Naive thymus-derived CD8-positive, alpha-beta T cell (primary cell): Measurements from ENCODE around the gene MAPK14. TPM values are rescaled to one million over a fixed set of nuclear protein-coding genes. Genes with fewer than 3 reads are reported as not detected.

ENCODE experiments used
- ATAC-seq, 2 donors: fragments of 150-1000 bp; cut with Tn5 transposase in 1 of 2; sonication (Bioruptor Pico), chemical (Tn5 transposase) in 1 of 2; 1 replicate in 1 of 2; 2 replicates in 1 of 2; pipeline ENCODE4 v1.10.0; 2021; ENCODE audit warnings: mild to moderate bottlenecking in 2 of 2, moderate library complexity in 2 of 2
- POLR2A ChIA-PET: fragments of 350-600 bp; sonication (Branson Sonifier 250); formaldehyde crosslinking; loops from one replicate; lab custom pipeline; 2021; ENCODE audit warnings: antibody characterized with exemption; lab: Charles Lee
- DNase-seq, 10 donors: peaks; one replicate each; pipeline versions ENCODE4 v3.0.0 to v3.0.0-alpha.2; 2020 to 2022
- H3K27ac Mint-ChIP-seq, 10 donors: one replicate each; pipeline ENCODE4 v1.8.0; 2020 to 2022; ENCODE audit warnings: mild to moderate bottlenecking in 10 of 10, mixed read lengths in 10 of 10, moderate library complexity in 4 of 10, inconsistent platforms in 1 of 10
- H3K27me3 Mint-ChIP-seq, 5 donors: one replicate each; pipeline ENCODE4 v1.8.0; 2021 to 2022; ENCODE audit warnings: mixed read lengths in 5 of 5
- H3K36me3 Mint-ChIP-seq, 3 donors: one replicate each; pipeline ENCODE4 v1.8.0; 2020 to 2022; ENCODE audit warnings: mixed read lengths in 3 of 3, mild to moderate bottlenecking in 2 of 3, inconsistent platforms in 1 of 3
- H3K4me1 Mint-ChIP-seq, 4 donors: one replicate each; pipeline ENCODE4 v1.8.0; 2021 to 2022; ENCODE audit warnings: mixed read lengths in 4 of 4
- H3K4me3 Mint-ChIP-seq, 10 donors: one replicate each; pipeline ENCODE4 v1.8.0; 2020 to 2022; ENCODE audit warnings: mild to moderate bottlenecking in 10 of 10, mixed read lengths in 10 of 10, moderate library complexity in 6 of 10, inconsistent platforms in 1 of 10
- H3K9me3 Mint-ChIP-seq, 9 donors: one replicate each; pipeline ENCODE4 v1.8.0; 2020 to 2022; ENCODE audit warnings: mixed read lengths in 9 of 9, mild to moderate bottlenecking in 3 of 9, inconsistent platforms in 1 of 9, moderate library complexity in 1 of 9
- polyA plus RNA-seq, 3 donors: library from polyadenylated mRNA; unstranded; fragments of 300-500 nt; fragmentation: Illumina TruSeq; gene quantifications; one replicate each; pipeline ENCODE4 v1.2.3, GENCODE V29; 2021
- total RNA-seq, 8 experiments: library from RNA in 2 of 8; stranded (reverse) in 2 of 8; gene quantifications; one replicate each; pipeline ENCODE4 v1.2.3 and lab custom pipeline; 2021 to 2026

MAPK14 gene
- total and polyA plus RNA-seq, 5 experiments from 2014 or later: 38.1 to 56.5 (median 51.5) TPM

DNA sequence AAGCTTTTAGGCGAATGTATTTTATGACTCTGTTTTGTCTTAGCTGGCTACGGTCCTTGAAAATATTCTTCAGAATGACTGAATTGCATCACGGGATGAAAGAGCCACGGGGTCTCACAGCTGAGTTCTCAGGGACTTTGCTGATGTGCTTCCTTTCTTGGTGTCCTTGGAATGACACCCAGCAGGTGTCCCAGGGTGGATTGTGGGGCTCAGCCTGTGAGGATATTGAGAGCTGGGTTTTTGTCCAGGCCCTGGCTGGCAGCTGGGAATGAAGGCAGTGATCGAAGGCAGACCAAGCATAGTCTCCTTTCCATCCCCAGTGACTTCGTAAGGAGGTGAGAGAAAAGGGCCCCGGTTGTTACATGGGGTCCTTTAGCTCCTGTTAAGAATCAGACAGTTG, 83.9 kb downstream of the MAPK14 start:
- POLR2A ChIA-PET: interaction anchor here (0.6 to 5.9 kb wide), 2 partner anchors 10 to 37 kb away, joined by 3 to 83 read pairs; no protein-coding TSS in a partner anchor
- peaks cover 0 to 28% (median 20%) of the 10 kb centered on the region in 3 donors for H3K36me3 Mint-ChIP-seq

DNA sequence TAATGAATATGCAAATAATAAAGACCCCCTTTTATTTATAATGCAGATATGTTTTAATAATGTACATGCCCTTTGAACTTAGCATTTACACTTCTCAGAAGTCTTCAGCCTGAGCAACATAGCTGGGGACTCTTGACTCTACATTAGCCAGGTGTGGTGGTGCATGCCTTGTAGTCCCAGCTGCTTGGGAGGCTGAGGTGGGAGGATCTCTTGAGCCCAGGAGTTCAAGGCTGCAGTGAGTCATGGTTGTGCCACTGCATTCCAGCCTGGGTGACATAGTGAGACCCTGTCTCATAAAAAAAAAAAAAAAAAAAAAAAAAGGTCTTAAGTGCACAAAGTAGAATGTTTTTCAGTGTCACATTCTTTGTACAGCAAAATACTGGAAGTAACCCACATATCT, 85.4 kb downstream of the MAPK14 start:
- Mint-ChIP-seq H3K27me3 (no peaks in the 10 kb centered on the region), H3K9me3 (no peaks in the 10 kb centered on the region), H3K4me1 (peaks cover 35 to 98% (median 79%) of the 10 kb centered on the region in 4 donors), H3K4me3 (peak overlapping the region in 1 of 10 donors; percentile 70), H3K36me3 (peaks cover 0 to 18% (median 14%) of the 10 kb centered on the region in 3 donors), H3K27ac (peak overlapping the region in 9 of 10 donors; percentile 18 to 98 (median 82))
- POLR2A ChIA-PET: interaction anchor here (0.8 to 5.9 kb wide), 6 partner anchors 8 to 482 kb away, joined by 3 to 83 read pairs (median 4); no protein-coding TSS in a partner anchor
- no peak for DNase-seq
- ATAC-seq: no peak

More for the DNA sequence above, 83.9 kb downstream of the MAPK14 start:
- Mint-ChIP-seq H3K4me3 (no peak overlapping the region), H3K27me3 (no peaks in the 10 kb centered on the region), H3K4me1 (peaks cover 26 to 91% (median 72%) of the 10 kb centered on the region in 4 donors), H3K27ac (peak overlapping the region in 8 of 10 donors; percentile 61 to 96 (median 86)), H3K9me3 (no peaks in the 10 kb centered on the region)
- DNase-seq (no peak), ATAC-seq (no peak)

DNA sequence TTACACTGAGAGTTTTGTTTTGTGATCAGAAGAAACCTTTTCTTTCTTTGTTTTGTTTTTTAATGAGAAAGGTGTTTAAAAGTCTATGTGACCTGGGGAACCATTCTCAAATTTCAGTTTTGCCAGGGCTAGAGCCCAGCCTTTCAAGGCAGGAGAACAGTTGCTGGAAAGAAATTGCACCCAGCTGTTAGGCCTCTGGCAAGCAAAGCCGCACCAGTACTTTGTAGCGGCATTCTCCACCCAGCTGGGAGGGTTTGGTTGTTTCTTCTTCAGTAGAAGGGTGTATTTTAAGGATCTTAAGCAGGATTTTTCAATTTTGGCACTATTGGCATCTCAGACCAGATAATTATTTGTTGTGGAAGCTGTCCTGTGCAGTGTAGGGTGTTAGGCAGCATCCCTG, 86.1 kb downstream of the MAPK14 start:
- POLR2A ChIA-PET: interaction anchor here (1.0 to 1.8 kb wide), 4 partner anchors 10 to 84 kb away, joined by 3 to 7 read pairs (median 4); no protein-coding TSS in a partner anchor
- DNase-seq (no peak), ATAC-seq (no peak)
- peak overlapping the region; percentile 60 to 98 (median 80) for H3K27ac Mint-ChIP-seq
- H3K9me3 Mint-ChIP-seq: no peaks in the 10 kb centered on the region
- H3K4me1 Mint-ChIP-seq: peaks cover 30 to 98% (median 79%) of the 10 kb centered on the region in 4 donors
- H3K4me3 Mint-ChIP-seq: peak overlapping the region in 8 of 10 donors; percentile 6 to 70 (median 42)
- H3K36me3 Mint-ChIP-seq: peaks cover 0 to 14% (median 12%) of the 10 kb centered on the region in 3 donors
- H3K27me3 Mint-ChIP-seq: no peaks in the 10 kb centered on the region

DNA sequence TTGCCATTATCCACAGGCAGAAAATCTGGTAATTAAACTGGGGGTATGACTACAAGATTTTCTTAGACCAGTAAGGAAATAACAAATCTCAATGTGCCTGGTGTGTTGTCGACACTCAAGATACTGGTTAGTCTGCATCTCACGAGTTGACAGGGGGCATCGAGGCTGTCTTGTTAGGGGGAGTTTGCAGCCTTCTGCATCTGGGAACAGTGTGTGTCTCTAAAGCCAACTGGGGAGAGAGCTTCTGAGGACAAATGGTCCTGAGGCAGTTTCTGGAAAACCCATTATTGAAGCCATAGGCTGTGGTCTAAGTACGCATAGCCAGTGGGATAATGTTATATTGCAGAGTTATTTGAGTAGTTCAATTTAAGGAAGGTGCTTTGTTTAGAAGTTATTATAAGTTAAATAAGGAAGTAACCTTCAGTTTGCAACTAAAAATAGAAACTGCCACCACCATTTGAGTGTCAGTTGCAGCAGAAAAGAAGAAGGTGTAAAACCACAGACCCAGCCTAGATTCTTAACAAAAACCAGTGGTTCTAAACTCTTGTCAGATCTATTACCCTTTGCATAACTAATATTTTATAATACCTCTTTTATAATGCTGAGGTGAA, 87.3 kb downstream of the MAPK14 start:
- POLR2A ChIA-PET: interaction anchor here (1.0 to 1.8 kb wide), 4 partner anchors 10 to 86 kb away, joined by 3 to 7 read pairs (median 4); no protein-coding TSS in a partner anchor
- Mint-ChIP-seq H3K27ac (peak overlapping the region; percentile 60 to 98 (median 96)), H3K4me1 (peaks cover 31 to 99% (median 79%) of the 10 kb centered on the region in 4 donors), H3K27me3 (no peaks in the 10 kb centered on the region), H3K4me3 (peak overlapping the region; percentile 49 to 89 (median 76)), H3K9me3 (no peaks in the 10 kb centered on the region), H3K36me3 (peaks cover 0 to 14% (median 10%) of the 10 kb centered on the region in 3 donors)
- ATAC-seq (peak; percentile 24 to 40), DNase-seq (peak in 3 of 10 donors; percentile 46 to 48 (median 47))

DNA sequence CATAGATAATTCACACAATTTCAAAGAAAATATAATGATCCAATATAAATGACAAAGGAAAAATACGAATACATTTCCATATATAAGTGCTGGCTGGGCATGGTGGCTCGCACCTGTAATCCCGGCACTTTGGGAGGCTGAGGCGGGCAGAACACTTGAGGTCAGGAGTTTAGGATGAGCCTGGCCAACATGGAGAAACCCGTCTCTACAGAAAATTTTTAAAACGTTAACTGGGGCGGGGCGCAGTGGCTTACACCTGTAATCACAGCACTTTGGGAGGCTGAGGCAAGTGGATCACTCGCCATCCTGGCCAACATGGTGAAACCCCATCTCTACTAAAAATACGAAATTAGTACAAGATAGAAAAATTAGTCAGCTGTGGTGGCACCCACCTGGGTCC, 87.8 kb downstream of the MAPK14 start:
- peak overlapping the region in 9 of 10 donors; percentile 44 to 98 (median 96) for H3K27ac Mint-ChIP-seq
- H3K36me3 Mint-ChIP-seq: peaks cover 0 to 14% (median 10%) of the 10 kb centered on the region in 3 donors
- H3K27me3 Mint-ChIP-seq: no peaks in the 10 kb centered on the region
- POLR2A ChIA-PET: interaction anchor here (0.7 kb wide), 1 partner anchor 10 kb away, joined by 5 read pairs; no protein-coding TSS in a partner anchor
- peaks cover 32 to 99% (median 80%) of the 10 kb centered on the region in 4 donors for H3K4me1 Mint-ChIP-seq
- peak overlapping the region; percentile 49 to 89 (median 76) for H3K4me3 Mint-ChIP-seq
- ATAC-seq: no peak
- DNase-seq: no peak
- no peaks in the 10 kb centered on the region for H3K9me3 Mint-ChIP-seq

DNA sequence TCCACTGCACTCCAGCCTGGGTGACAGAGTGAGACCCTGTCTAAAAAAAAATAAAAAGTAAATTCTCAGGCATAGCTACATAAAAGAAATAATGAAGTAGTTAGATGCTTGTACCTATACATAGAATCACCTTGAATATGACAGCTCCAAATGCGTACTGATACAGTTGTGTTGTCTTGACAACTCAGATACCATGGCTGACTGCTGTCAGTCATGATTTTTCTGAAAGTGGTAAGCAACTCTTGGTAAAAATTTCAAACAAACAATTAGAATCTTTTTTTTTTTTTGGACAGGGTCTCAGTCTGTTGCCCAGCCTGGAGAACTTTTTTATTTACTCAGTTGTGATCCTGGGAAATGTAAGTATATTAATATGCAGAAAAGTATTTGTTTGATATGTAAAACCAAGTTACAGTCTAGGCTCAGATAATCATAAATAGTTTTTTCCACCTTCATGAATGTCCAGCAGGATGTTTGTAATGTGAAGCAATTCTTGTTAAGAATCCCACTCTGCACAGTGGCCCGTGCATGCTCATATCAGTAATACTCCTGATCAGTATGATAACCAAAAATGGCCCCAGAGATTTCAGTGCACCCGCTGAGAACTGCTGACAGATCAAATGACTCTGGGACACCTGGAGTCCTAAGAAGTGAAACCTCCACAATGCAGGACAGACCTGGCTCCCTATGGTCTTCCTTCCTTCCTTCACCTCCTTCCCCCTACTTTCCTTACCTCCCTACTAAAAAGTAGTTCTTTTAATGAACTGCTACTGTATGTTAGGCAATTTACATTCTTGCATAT, 88.7 kb downstream of the MAPK14 start:
- H3K27me3 Mint-ChIP-seq: no peaks in the 10 kb centered on the region
- peak overlapping the region in 9 of 10 donors; percentile 6 to 92 (median 60) for H3K4me3 Mint-ChIP-seq
- POLR2A ChIA-PET: interaction anchor here (0.7 kb wide), 1 partner anchor 11 kb away, joined by 5 read pairs; no protein-coding TSS in a partner anchor
- H3K36me3 Mint-ChIP-seq: peaks cover 0 to 10% (median 7%) of the 10 kb centered on the region in 3 donors
- peaks cover 40 to 99% (median 87%) of the 10 kb centered on the region in 4 donors for H3K4me1 Mint-ChIP-seq
- no peaks in the 10 kb centered on the region for H3K9me3 Mint-ChIP-seq
- no peak for DNase-seq
- ATAC-seq: no peak
- H3K27ac Mint-ChIP-seq: peak overlapping the region; percentile 48 to 99 (median 96)

DNA sequence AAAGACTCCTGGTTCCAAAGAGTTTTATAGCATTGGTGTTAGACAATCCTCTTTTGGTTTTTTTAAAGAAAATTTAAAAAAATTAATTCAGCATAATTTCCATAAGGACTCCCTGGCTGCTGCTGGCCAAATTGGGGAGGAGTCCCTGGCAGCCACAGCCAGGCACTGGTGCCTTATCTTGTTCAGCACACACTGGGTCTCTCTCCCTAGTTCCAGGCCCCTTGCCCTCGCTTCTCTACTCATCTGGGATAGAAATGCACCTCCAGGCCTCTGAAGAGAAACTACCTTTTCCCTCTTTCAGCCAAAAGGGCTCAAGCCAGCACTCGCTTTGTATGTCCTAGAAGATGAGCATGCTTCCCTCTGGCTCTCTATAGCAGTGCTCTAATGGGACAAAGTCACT, 89.3 kb downstream of the MAPK14 start:
- peak overlapping the region in 9 of 10 donors; percentile 16 to 94 (median 61) for H3K4me3 Mint-ChIP-seq
- H3K27ac Mint-ChIP-seq: peak overlapping the region in 9 of 10 donors; percentile 83 to 99 (median 98)
- POLR2A ChIA-PET: interaction anchor here (0.9 kb wide), 1 partner anchor 9 kb away, joined by 5 read pairs; no protein-coding TSS in a partner anchor
- peaks cover 45 to 100% (median 91%) of the 10 kb centered on the region in 4 donors for H3K4me1 Mint-ChIP-seq
- H3K9me3 Mint-ChIP-seq: no peaks in the 10 kb centered on the region
- no peaks in the 10 kb centered on the region for H3K27me3 Mint-ChIP-seq
- ATAC-seq (no peak), DNase-seq (no peak)
- peaks cover 0 to 7% (median under 1%) of the 10 kb centered on the region in 3 donors for H3K36me3 Mint-ChIP-seq

DNA sequence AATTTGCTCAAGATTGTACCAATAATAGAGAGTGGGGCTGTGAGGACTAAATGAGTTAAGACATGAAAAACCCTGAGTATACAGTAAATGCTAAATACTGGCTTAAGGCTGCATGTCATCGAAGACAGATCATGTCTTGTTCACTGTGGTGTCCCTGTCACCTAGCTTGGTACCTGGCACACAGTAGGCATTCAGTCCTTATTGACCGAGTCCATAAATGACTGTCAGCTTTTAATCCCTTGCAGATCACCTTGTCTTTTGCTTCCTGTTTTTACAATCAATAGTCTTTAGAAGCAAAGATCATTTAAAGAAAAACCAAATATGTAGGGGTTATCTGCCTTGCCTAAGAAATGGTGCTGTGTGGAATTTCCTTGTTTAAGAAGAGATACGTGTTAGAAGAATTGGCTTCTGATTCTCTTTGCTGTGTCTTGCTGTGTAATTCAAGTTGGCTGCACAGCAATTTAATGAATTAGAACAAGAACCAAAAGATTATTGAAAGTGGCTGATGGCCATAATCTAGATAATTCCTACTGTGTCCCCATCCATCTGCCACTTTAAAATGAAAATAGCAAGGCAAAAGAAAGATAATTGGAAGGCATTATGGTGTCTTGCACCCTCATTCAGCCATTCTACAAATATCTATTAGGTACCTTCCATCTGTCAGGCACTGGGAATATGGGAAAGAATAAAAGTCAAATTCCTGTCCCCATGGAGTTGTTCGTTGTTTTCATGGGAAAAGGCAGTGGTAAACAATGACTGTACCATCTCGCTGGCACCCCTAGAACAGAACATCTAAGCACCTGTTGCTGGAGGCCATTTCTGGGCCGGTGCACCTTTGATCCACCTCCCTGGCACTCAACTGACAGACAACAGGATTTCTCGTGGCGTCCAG, 90.3 kb downstream of the MAPK14 start:
- H3K27ac Mint-ChIP-seq: peak overlapping the region; percentile 97 to 99 (median 98)
- H3K4me3 Mint-ChIP-seq: peak overlapping the region; percentile 19 to 94 (median 84)
- peaks cover 50 to 100% (median 97%) of the 10 kb centered on the region in 4 donors for H3K4me1 Mint-ChIP-seq
- H3K27me3 Mint-ChIP-seq: no peaks in the 10 kb centered on the region
- DNase-seq (no peak), ATAC-seq (no peak)
- H3K36me3 Mint-ChIP-seq: peaks cover 0 to 1% (median 0%) of the 10 kb centered on the region in 3 donors
- no peaks in the 10 kb centered on the region for H3K9me3 Mint-ChIP-seq
- POLR2A ChIA-PET: interaction anchor here (0.6 to 6.7 kb wide), 8 partner anchors 8 to 754 kb away, joined by 3 to 83 read pairs (median 5); partner anchors contain the start of genes MAPK13 and MAPK14

DNA sequence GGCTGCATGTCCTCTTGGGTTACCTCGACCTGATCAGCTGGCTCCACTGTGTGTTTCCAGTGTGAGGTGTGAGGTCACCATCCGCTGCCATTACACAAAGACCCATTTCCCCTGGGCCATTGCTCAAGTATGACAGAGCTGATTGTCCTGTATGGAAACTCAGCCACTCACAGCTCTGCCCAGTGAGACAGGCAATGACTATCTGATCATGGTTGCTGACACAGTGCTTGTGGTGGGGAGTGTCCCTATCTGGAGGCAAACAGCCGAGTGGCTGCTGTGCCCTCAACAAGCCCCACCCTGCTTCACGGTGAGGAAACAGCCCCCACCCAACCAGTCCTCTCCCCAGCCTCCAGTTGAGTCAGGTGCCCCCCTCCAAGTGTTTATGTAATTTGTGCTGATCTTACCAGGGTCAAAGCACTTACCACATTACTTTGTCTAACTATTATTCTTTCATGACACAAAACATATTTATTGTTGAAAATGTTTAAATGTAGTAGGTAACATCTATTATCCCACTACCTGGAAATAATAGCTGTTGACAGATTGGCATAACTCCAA, 91.0 kb downstream of the MAPK14 start:
- POLR2A ChIA-PET: interaction anchor here (0.6 to 6.7 kb wide), 7 partner anchors 8 to 90 kb away, joined by 3 to 83 read pairs (median 5); partner anchors contain the start of genes MAPK13 and MAPK14
- H3K27ac Mint-ChIP-seq: peak overlapping the region; percentile 97 to 99 (median 98)
- ATAC-seq (peak; percentile 72 to 79), DNase-seq (peak in 9 of 10 donors; percentile 45 to 86 (median 68))
- H3K36me3 Mint-ChIP-seq: no peaks in the 10 kb centered on the region
- H3K4me3 Mint-ChIP-seq: peak overlapping the region; percentile 19 to 94 (median 84)
- no peaks in the 10 kb centered on the region for H3K27me3 Mint-ChIP-seq
- peaks cover 51 to 100% (median 98%) of the 10 kb centered on the region in 4 donors for H3K4me1 Mint-ChIP-seq
- H3K9me3 Mint-ChIP-seq: no peaks in the 10 kb centered on the region

DNA sequence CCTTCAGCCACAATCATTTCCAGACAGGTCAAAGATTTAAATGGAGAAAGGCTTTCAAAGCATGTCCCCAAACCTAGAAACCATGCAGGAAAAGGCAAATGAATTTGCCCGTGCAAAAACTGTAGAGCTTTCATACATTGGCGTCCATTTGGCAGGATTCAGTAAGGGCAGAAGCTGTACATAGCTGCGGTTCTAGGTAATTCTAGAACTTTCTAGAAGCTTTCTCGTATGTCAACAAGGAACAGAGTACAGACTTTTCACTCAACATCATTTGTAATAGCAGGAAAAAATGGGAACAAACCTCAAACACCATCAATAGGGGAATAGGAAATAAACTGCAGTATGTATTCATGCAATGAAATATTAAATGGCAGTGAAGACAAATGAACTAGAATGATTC, 91.6 kb downstream of the MAPK14 start:
- H3K27me3 Mint-ChIP-seq: no peaks in the 10 kb centered on the region
- POLR2A ChIA-PET: interaction anchor here (0.8 to 6.7 kb wide), 6 partner anchors 9 to 91 kb away, joined by 3 to 83 read pairs (median 10); partner anchors contain the start of genes MAPK13 and MAPK14
- no peaks in the 10 kb centered on the region for H3K9me3 Mint-ChIP-seq
- H3K4me3 Mint-ChIP-seq: peak overlapping the region in 9 of 10 donors; percentile 49 to 94 (median 86)
- no peaks in the 10 kb centered on the region for H3K36me3 Mint-ChIP-seq
- ATAC-seq (no peak), DNase-seq (no peak)
- peak overlapping the region; percentile 97 to 99 (median 98) for H3K27ac Mint-ChIP-seq
- peaks cover 49 to 99% (median 97%) of the 10 kb centered on the region in 4 donors for H3K4me1 Mint-ChIP-seq

DNA sequence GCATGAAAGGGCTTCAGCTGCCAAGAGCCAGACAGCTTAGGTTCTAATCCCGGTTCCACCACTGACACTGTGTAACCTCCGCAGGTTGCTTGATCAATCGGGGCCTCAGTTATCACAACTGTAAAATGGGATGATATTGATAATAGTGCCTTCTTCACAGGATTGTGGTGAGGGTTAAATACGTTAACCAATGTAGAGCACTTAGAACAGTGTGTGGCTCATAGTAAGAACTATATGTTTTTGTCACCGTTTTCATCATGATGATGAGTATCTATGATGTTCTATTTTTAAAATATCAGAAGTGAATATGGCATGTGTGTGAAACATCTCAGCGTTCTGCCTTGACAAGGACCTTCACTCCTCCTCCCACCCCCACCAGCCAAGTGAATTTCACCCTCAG, 92.4 kb downstream of the MAPK14 start:
- Mint-ChIP-seq H3K4me3 (peak overlapping the region; percentile 77 to 95 (median 89)), H3K27ac (peak overlapping the region; percentile 97 to 99 (median 98)), H3K9me3 (no peaks in the 10 kb centered on the region), H3K27me3 (no peaks in the 10 kb centered on the region), H3K4me1 (peaks cover 48 to 98% (median 97%) of the 10 kb centered on the region in 4 donors), H3K36me3 (no peaks in the 10 kb centered on the region)
- DNase-seq (no peak), ATAC-seq (no peak)
- POLR2A ChIA-PET: interaction anchor here (0.6 to 6.7 kb wide), 10 partner anchors 10 to 412 kb away, joined by 3 to 83 read pairs (median 9); partner anchors contain the start of genes MAPK13 and MAPK14
